MM.1S (cell line): ENCODE results near the gene CA5A.

Experiments
- DNase-seq: peaks from one replicate; pipeline ENCODE4 v3.0.0-alpha.2; 2015
- H2AFZ ChIP-seq: fragments of 300-600 bp; sonication (generic); 2 replicates; pipeline ENCODE4 v1.6.0; 2016; ENCODE audit warnings: antibody characterized with exemption, low read length
- H3F3A ChIP-seq: fragments of 300-600 bp; sonication (generic); 2 replicates; pipeline ENCODE4 v1.6.1; 2016; ENCODE audit warnings: mild to moderate bottlenecking, antibody characterized with exemption, low read length, moderate library complexity, mixed read lengths; ENCODE audit not compliant: insufficient read depth
- H3K27ac ChIP-seq: fragments of 300-600 bp; sonication (generic); 2 replicates; pipeline ENCODE4 v1.5.1; 2016; ENCODE audit warnings: mild to moderate bottlenecking, low read length
- H3K27me3 ChIP-seq: fragments of 300-600 bp; sonication (generic); replicated peaks from 2 replicates; pipeline ENCODE4 v1.6.0; 2016; ENCODE audit warnings: low read length; ENCODE audit not compliant: insufficient read depth
- H3K36me3 ChIP-seq: fragments of 300-600 bp; sonication (generic); replicated peaks from 2 replicates; pipeline ENCODE4 v1.6.1; 2016; ENCODE audit warnings: mild to moderate bottlenecking, low read length, mixed read lengths; ENCODE audit not compliant: insufficient read depth
- H3K4me1 ChIP-seq: fragments of 300-600 bp; sonication (generic); 2 replicates; pipeline ENCODE4 v1.6.1; 2016; ENCODE audit warnings: low read length, mixed read lengths
- H3K4me2 ChIP-seq: fragments of 300-600 bp; sonication (generic); 2 replicates; pipeline ENCODE4 v1.6.0; 2016; ENCODE audit warnings: low read depth, low read length
- H3K4me3 ChIP-seq: fragments of 300-600 bp; sonication (generic); 2 replicates; pipeline ENCODE4 v1.5.1; 2016; ENCODE audit warnings: low read length, mixed read lengths
- H3K79me2 ChIP-seq: fragments of 300-600 bp; sonication (generic); 2 replicates; pipeline ENCODE4 v1.6.1; 2016; ENCODE audit warnings: mixed run types, low read length, mixed read lengths
- H3K9ac ChIP-seq: fragments of 300-600 bp; sonication (generic); 2 replicates; pipeline ENCODE4 v1.6.1; 2016; ENCODE audit warnings: low read length, mixed read lengths
- H3K9me2 ChIP-seq: fragments of 300-600 bp; sonication (generic); replicated peaks from 2 replicates; pipeline ENCODE4 v1.6.1; 2016; ENCODE audit warnings: mild to moderate bottlenecking, low read length, mixed read lengths; ENCODE audit not compliant: insufficient read depth
- H3K9me3 ChIP-seq: fragments of 300-600 bp; sonication (generic); replicated peaks from 2 replicates; pipeline ENCODE4 v1.6.1; 2016; ENCODE audit warnings: mild to moderate bottlenecking, low read length, mixed read lengths; ENCODE audit not compliant: insufficient read depth
- H4K20me1 ChIP-seq: fragments of 300-600 bp; sonication (generic); 2 replicates; pipeline ENCODE4 v1.6.1; 2016; ENCODE audit warnings: mild to moderate bottlenecking, low read length, moderate library complexity, mixed read lengths; ENCODE audit not compliant: insufficient read depth
- EZH2 ChIP-seq: fragments of 300-600 bp; sonication (generic); optimal IDR thresholded peaks from 2 replicates; pipeline ENCODE3; 2017; ENCODE audit warnings: low read depth, mild to moderate bottlenecking, antibody characterized with exemption, low read length, mixed read lengths
- EZH2phosphoT487 ChIP-seq: fragments of 300-600 bp; sonication (generic); IDR thresholded peaks from 2 replicates; pipeline ENCODE4 v1.6.1; 2018; ENCODE audit warnings: antibody characterized with exemption, low read length
- TF ChIP-seq, protein P1 (sequence below): fragments of 300-600 bp; sonication (generic); IDR thresholded peaks from 2 replicates; pipeline ENCODE4 v1.5.1; 2016; ENCODE audit warnings: antibody characterized with exemption, low read length, mixed read lengths

CA5A gene

DNA sequence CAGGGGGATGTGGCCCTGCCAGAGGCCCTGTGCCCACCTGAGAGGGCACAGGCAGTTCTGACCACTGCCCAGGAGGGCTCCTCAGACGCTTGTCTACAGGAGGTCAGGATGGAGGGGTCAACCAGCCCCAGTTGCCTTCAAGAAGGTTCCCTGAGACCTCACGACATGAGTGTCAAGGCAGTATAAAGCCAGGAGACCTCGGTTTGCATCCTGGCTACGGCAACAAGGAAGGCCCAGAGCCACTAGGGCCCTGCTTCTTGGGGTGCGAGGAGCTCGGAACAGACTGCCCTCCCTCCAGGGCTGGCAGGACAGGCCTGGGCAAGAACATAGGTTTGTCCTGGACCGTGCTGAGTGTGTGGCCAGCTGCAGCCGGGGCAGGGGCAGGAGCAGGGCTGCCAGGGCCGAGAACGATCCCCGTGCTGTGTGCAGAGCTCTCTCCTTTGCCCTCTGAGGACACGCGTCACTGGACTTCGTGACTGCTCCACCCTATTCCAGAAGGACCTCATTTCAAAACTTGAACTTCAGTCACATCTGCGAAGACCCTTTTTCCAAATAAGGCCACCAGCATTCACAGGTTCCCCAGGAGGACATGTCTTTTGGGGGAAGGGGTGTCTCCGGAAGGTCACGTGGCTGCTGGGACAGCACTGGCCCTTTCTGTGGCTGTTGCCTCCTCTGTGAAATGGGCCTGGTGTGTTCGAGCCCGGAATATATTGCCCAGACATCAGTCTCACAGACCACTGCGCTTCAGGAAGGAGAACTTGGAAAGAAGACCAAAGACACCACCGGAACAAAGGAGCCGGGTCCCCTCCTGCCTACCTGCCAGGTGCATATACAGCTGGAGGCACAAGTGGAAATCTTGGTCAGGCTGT, 94.8 kb downstream of the CA5A start:
- H3K79me2 ChIP-seq, result peaks cover 54% of the 10 kb centered on the region
- H3F3A ChIP-seq, result no peaks in the 10 kb centered on the region
- no peak overlapping the region for H3K4me3 ChIP-seq
- H3K4me1 ChIP-seq, result no peaks in the 10 kb centered on the region
- TF ChIP-seq, protein P1, sequence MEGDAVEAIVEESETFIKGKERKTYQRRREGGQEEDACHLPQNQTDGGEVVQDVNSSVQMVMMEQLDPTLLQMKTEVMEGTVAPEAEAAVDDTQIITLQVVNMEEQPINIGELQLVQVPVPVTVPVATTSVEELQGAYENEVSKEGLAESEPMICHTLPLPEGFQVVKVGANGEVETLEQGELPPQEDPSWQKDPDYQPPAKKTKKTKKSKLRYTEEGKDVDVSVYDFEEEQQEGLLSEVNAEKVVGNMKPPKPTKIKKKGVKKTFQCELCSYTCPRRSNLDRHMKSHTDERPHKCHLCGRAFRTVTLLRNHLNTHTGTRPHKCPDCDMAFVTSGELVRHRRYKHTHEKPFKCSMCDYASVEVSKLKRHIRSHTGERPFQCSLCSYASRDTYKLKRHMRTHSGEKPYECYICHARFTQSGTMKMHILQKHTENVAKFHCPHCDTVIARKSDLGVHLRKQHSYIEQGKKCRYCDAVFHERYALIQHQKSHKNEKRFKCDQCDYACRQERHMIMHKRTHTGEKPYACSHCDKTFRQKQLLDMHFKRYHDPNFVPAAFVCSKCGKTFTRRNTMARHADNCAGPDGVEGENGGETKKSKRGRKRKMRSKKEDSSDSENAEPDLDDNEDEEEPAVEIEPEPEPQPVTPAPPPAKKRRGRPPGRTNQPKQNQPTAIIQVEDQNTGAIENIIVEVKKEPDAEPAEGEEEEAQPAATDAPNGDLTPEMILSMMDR, result no peak
- TF ChIP-seq EZH2 (no peak), EZH2phosphoT487 (no peak)
- H3K9me2 ChIP-seq, result no peaks in the 10 kb centered on the region
- H4K20me1 ChIP-seq, result no peaks in the 10 kb centered on the region
- no peak overlapping the region for H2AFZ ChIP-seq
- no peak overlapping the region for H3K4me2 ChIP-seq
- H3K9me3 ChIP-seq, result no peaks in the 10 kb centered on the region
- DNase-seq, result no peak
- H3K27ac ChIP-seq, result no peak overlapping the region
- no peaks in the 10 kb centered on the region for H3K27me3 ChIP-seq
- H3K9ac ChIP-seq, result no peak overlapping the region
- H3K36me3 ChIP-seq, result no peaks in the 10 kb centered on the region

GRCh38 chr16:87840271-87840978, 95.9 kb downstream of the CA5A start:
- Histone ChIP-seq H3K9me3 (no peaks in the 10 kb centered on the region), H3K4me1 (no peaks in the 10 kb centered on the region), H3K9me2 (no peaks in the 10 kb centered on the region), H3K27ac (no peak overlapping the region), H3K4me2 (no peak overlapping the region), H3K27me3 (no peaks in the 10 kb centered on the region), H4K20me1 (no peaks in the 10 kb centered on the region), H2AFZ (no peak overlapping the region), H3K79me2 (peaks cover 42% of the 10 kb centered on the region), H3K9ac (no peak overlapping the region), H3K36me3 (no peaks in the 10 kb centered on the region), H3F3A (no peaks in the 10 kb centered on the region), H3K4me3 (no peak overlapping the region)
- DNase-seq, result no peak
- TF ChIP-seq EZH2phosphoT487 (no peak), EZH2 (no peak)
- TF ChIP-seq, protein P1, result no peak

DNA sequence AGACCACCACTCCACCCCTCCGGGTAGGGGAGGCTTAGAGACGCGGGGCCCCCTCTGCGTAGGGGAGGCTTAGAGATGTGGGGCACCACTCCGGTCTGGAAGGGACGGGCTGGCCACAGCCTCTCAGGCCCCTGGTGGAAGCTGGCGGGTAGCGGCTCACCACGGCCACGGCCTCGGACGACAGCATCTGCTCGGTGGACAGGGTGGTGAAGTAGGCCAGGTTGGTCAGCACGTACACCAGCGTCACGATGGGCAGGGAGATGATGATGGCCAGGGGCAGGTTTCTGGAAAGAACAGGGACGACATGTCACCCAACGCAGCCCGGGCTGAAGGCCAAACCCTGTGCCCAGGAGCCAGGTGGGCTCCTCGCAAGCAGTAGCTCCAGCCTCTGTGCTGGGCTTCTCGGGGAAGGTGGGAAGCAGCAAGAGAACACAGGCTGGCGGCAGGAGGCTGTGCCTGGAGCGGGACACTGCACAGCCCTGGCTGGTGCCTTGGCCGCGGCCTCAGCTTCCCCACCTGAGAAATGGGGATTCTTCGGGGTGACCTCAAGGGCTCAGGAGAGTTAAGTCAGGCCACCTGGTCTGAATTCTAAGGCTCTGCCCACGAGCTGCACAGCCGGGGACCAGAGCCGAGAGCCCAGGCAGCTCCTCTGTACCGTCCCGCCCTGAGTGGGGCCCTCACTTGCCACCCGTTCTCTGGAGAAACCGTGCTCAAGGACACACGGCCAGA, 96.6 kb downstream of the CA5A start:
- H3K27ac ChIP-seq, result no peak overlapping the region
- no peaks in the 10 kb centered on the region for H3K9me3 ChIP-seq
- no peak overlapping the region for H3K9ac ChIP-seq
- H3K27me3 ChIP-seq, result no peaks in the 10 kb centered on the region
- H3K4me2 ChIP-seq, result no peak overlapping the region
- H3K36me3 ChIP-seq, result no peaks in the 10 kb centered on the region
- DNase-seq, result no peak
- TF ChIP-seq EZH2phosphoT487, result no peak
- TF ChIP-seq EZH2, result no peak
- peaks cover 36% of the 10 kb centered on the region for H3K79me2 ChIP-seq
- H3K4me1 ChIP-seq, result no peaks in the 10 kb centered on the region
- H3K4me3 ChIP-seq, result no peak overlapping the region
- H4K20me1 ChIP-seq, result no peaks in the 10 kb centered on the region
- no peaks in the 10 kb centered on the region for H3F3A ChIP-seq
- H2AFZ ChIP-seq, result no peak overlapping the region
- no peaks in the 10 kb centered on the region for H3K9me2 ChIP-seq
